Measurements from ENCODE around the gene CFD. TPM values are rescaled to one million over a fixed set of nuclear protein-coding genes. Genes with fewer than 3 reads are reported as not detected.

Gene CFD
- total RNA-seq, 1 donor from 2014 or later: not detected

DNA sequence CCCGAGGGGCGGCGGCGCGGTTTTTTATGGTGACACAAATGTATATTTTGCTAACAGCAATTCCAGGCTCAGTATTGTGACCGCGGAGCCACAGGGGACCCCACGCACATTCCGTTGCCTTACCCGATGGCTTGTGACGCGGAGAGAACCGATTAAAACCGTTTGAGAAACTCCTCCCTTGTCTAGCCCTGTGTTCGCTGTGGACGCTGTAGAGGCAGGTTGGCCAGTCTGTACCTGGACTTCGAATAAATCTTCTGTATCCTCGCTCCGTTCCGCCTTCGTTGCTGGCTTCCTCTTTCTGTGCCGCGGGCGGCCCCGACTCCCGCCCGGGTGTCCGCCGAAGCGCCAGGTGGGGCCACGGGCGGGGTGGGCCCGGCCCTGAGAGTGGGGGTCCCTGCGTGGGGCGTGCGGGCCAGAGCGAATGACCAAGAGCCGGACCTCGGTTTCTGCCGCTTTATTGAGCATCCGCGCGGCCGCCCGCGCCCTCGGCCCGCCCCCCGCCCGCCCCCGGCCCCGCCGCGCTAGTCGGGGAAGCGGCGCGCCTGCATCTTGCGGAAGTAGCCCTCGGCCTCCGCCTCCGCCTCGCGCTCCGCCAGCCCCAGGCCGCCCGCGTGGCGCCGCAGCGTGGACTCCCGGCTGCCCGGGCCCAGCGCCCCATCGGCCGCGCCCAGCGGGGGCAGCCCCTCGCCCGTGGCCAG lies 47.3 kb upstream of the CFD start:
- DNase-seq: no peak
- Mint-ChIP-seq H3K4me1 (ENCODE audit: low read depth, unreplicated experiment) (peaks cover 5% of the 10 kb centered on the region), H3K27me3 (ENCODE audit: unreplicated experiment) (peaks cover 34% of the 10 kb centered on the region), H3K36me3 (ENCODE audit: unreplicated experiment) (peaks cover 14% of the 10 kb centered on the region), H3K4me3 (ENCODE audit: unreplicated experiment) (no peak overlapping the region), H3K9me3 (ENCODE audit: unreplicated experiment) (peaks cover 35% of the 10 kb centered on the region), H3K27ac (ENCODE audit: unreplicated experiment) (no peak overlapping the region)
- no peak for TF ChIP-seq CTCF (IDR thresholded peaks at IDR 0.05; ENCODE audit: partially characterized antibody, unreplicated experiment)

- Mint-ChIP-seq H3K9me3 (ENCODE audit: unreplicated experiment) (peaks cover 29% of the 10 kb centered on the region), H3K27me3 (ENCODE audit: unreplicated experiment) (peaks cover 29% of the 10 kb centered on the region), H3K36me3 (ENCODE audit: unreplicated experiment) (peaks cover 8% of the 10 kb centered on the region), H3K27ac (ENCODE audit: unreplicated experiment) (no peak overlapping the region), H3K4me3 (ENCODE audit: unreplicated experiment) (no peak overlapping the region), H3K4me1 (ENCODE audit: low read depth, unreplicated experiment) (peaks cover 1% of the 10 kb centered on the region)
- no peak for TF ChIP-seq CTCF (IDR thresholded peaks at IDR 0.05; ENCODE audit: partially characterized antibody, unreplicated experiment)
- no peak for DNase-seq
Measured at GRCh38 chr19:812747-813218, 46.7 kb upstream of the CFD start.

DNA sequence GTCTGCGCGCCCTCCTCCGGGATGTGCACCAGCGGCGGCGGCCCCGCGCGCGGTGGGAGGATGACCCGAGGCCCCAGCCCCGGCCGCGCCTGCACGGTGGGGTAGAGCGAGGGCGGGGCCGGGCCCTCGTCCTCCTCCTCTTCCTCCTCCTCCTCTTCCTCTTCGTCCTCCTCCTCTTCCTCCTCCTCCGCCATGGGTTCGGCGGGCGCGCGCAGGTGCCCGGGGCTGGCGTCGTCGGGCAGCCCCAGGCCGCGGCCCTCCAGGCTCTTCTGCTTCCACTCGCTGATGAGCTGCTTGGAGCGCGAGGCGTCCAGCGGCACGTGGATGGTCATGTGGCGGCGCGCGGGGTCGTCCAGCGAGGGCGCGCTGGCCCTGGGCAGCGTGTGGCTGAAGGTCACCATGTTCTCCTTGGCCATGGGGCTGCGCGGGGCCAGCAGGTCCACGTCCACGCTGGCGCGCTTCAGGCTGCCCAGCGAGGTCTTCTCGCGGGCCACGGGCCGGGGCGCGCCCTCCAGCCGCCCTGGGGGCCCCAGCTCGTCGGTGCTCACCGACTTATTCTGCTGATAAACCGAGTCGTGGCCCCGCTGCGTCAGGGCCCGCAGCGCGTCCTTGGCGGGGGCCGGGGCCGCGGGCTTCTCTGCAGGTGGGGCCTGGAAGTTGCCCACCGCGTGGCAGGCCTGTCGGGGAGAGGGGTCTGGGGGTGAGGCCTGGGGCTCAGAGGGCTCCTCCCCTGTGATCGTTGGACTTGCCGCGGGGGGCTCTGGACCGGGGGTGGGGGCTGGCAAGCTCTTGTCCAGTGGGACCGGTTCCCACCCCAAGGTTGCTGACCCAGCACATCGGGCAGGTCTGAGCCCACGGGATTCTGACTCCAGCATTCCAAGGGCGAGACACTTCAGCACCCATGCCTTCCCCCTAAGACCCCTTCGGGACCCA lies 46.0 kb upstream of the CFD start:
- H3K4me1 Mint-ChIP-seq (ENCODE audit: low read depth, unreplicated experiment): no peaks in the 10 kb centered on the region
- peaks cover 27% of the 10 kb centered on the region for H3K27me3 Mint-ChIP-seq (ENCODE audit: unreplicated experiment)
- DNase-seq: no peak
- H3K9me3 Mint-ChIP-seq (ENCODE audit: unreplicated experiment): peaks cover 26% of the 10 kb centered on the region
- TF ChIP-seq CTCF (IDR thresholded peaks at IDR 0.05; ENCODE audit: partially characterized antibody, unreplicated experiment): no peak
- peaks cover 7% of the 10 kb centered on the region for H3K36me3 Mint-ChIP-seq (ENCODE audit: unreplicated experiment)
- no peak overlapping the region for H3K4me3 Mint-ChIP-seq (ENCODE audit: unreplicated experiment)
- H3K27ac Mint-ChIP-seq (ENCODE audit: unreplicated experiment): no peak overlapping the region

- Mint-ChIP-seq H3K27ac (ENCODE audit: unreplicated experiment) (peak overlapping the region; percentile 59), H3K36me3 (ENCODE audit: unreplicated experiment) (peaks cover 7% of the 10 kb centered on the region), H3K4me3 (ENCODE audit: unreplicated experiment) (no peak overlapping the region), H3K4me1 (ENCODE audit: low read depth, unreplicated experiment) (no peaks in the 10 kb centered on the region), H3K27me3 (ENCODE audit: unreplicated experiment) (peaks cover 27% of the 10 kb centered on the region), H3K9me3 (ENCODE audit: unreplicated experiment) (peaks cover 26% of the 10 kb centered on the region)
- TF ChIP-seq CTCF (IDR thresholded peaks at IDR 0.05; ENCODE audit: partially characterized antibody, unreplicated experiment): no peak
- no peak for DNase-seq
Measured at GRCh38 chr19:814152-815078, 45.0 kb upstream of the CFD start.

All from glutamatergic neuron (in vitro differentiated cells).